OCI-LY1 (cell line): ENCODE measurements around the gene ACOT8.

Experiments
- H2AFZ ChIP-seq: fragments of 200-600 bp; sonication (generic), shearing (Covaris generic); 2 replicates; pipeline ENCODE4 v1.6.0; 2014; ENCODE audit warnings: antibody characterized with exemption, mild to moderate bottlenecking, low read length
- H3F3A ChIP-seq: fragments of 200-600 bp; sonication (generic), shearing (Covaris generic); 2 replicates; pipeline ENCODE4 v1.6.0; 2014; ENCODE audit warnings: mild to moderate bottlenecking, antibody characterized with exemption, low read length, moderate library complexity; ENCODE audit not compliant: insufficient read depth
- H3K27ac ChIP-seq: fragments of 200-600 bp; sonication (generic); 2 replicates; pipeline ENCODE4 v1.5.1; 2014; ENCODE audit warnings: low read length, mixed run types, mild to moderate bottlenecking, low read depth; ENCODE audit not compliant: poor library complexity, severe bottlenecking
- H3K27me3 ChIP-seq: fragments of 200-600 bp; sonication (generic); 2 replicates; pipeline ENCODE4 v1.6.0; 2014; ENCODE audit warnings: antibody characterized with exemption, mild to moderate bottlenecking, low read length, moderate library complexity; ENCODE audit not compliant: insufficient read depth
- H3K36me3 ChIP-seq: fragments of 200-600 bp; sonication (generic); 2 replicates; pipeline ENCODE4 v1.6.1; 2014; ENCODE audit warnings: mild to moderate bottlenecking, antibody characterized with exemption, low read length, moderate library complexity, mixed read lengths; ENCODE audit not compliant: insufficient read depth
- H3K4me1 ChIP-seq: fragments of 200-600 bp; sonication (generic); 2 replicates; pipeline ENCODE4 v1.5.1; 2014; ENCODE audit warnings: mild to moderate bottlenecking, low read length, moderate library complexity; ENCODE audit not compliant: insufficient read depth, severe bottlenecking
- H3K4me2 ChIP-seq: fragments of 200-600 bp; sonication (generic), shearing (Covaris generic); 2 replicates; pipeline ENCODE4 v1.6.1; 2014; ENCODE audit warnings: low read length
- H3K4me3 ChIP-seq: fragments of 200-600 bp; sonication (generic); 2 replicates; pipeline ENCODE4 v1.5.1; 2014; ENCODE audit warnings: low read length, low read depth, mild to moderate bottlenecking, mixed read lengths; ENCODE audit not compliant: poor library complexity, severe bottlenecking
- H3K79me2 ChIP-seq: fragments of 200-600 bp; shearing (Covaris generic); 2 replicates; pipeline ENCODE4 v1.6.1; 2016; ENCODE audit warnings: mixed run types, low read length, mixed read lengths; ENCODE audit not compliant: insufficient read depth
- H3K9ac ChIP-seq: fragments of 200-600 bp; sonication (generic), shearing (Covaris generic); 2 replicates; pipeline ENCODE4 v1.6.1; 2014; ENCODE audit warnings: mild to moderate bottlenecking, low read length, mixed read lengths
- H3K9me2 ChIP-seq: fragments of 200-600 bp; sonication (generic), shearing (Covaris generic); 2 replicates; pipeline ENCODE4 v1.6.1; 2014; ENCODE audit warnings: low read depth, mild to moderate bottlenecking, low read length, mixed read lengths
- H3K9me3 ChIP-seq: fragments of 200-600 bp; shearing (Covaris generic); 2 replicates; pipeline ENCODE4 v1.6.1; 2014; ENCODE audit warnings: low read length, mixed read lengths
- H4K20me1 ChIP-seq: fragments of 200-600 bp; sonication (generic), shearing (Covaris generic); 2 replicates; pipeline ENCODE4 v1.6.0; 2016; ENCODE audit warnings: mild to moderate bottlenecking, low read length; ENCODE audit not compliant: insufficient read depth
- CTCF ChIP-seq: fragments of 200-600 bp; sonication (generic), shearing (Covaris generic); IDR thresholded peaks from 2 replicates; pipeline ENCODE4 v1.5.1; 2017; ENCODE audit warnings: mild to moderate bottlenecking, antibody characterized with exemption, low read length, moderate library complexity, mixed read lengths
- EZH2 ChIP-seq: fragments of 200-600 bp; sonication (generic), shearing (Covaris generic); IDR thresholded peaks from 2 replicates; pipeline ENCODE4 v1.8.0; 2017; ENCODE audit warnings: borderline replicate concordance, mixed run types, mild to moderate bottlenecking, antibody characterized with exemption, low read length, moderate library complexity, mixed read lengths

Gene ACOT8

DNA sequence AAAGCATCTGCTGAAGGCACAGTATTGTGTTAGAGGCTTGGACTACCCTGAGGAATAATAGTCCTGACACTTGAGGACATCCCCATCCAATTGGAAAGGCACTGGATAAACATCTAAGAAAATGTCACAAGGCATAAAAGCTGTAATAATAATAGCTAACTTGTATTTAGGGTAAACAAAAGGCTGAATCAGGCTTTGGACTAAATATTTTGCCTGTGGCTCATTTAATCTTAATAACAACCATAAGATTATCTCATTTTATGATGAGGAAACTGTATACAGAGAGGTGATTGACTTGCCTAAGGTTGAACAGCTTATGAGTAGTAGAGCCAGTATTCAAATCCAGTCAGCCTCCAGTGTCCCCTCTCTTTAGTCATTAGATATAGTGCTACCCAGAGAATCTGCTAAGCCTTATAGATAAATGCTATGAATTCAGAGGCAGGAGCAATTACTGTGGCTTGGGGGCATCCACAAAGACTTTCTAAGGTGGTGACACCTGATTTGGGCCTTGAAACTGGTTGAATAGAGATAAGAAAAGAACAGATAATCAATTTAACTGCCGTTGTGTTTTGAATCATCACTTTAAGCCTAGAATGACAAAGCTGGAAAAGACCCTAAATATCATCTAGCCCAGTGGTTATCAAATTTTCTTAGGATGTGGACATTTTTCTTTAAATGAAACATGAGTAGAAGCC is 16.4 kb upstream of the ACOT8 start:
- Histone ChIP-seq H4K20me1 (no peaks in the 10 kb centered on the region), H3K27me3 (no peaks in the 10 kb centered on the region), H3F3A (no peaks in the 10 kb centered on the region), H3K79me2 (no peaks in the 10 kb centered on the region), H3K4me2 (no peak overlapping the region), H3K9me2 (no peaks in the 10 kb centered on the region), H3K9ac (no peak overlapping the region), H2AFZ (no peak overlapping the region), H3K4me3 (no peak overlapping the region), H3K9me3 (no peaks in the 10 kb centered on the region), H3K4me1 (no peaks in the 10 kb centered on the region), H3K27ac (no peak overlapping the region), H3K36me3 (peaks cover 23% of the 10 kb centered on the region; the same call in 1 of the 2 replicates)
- no peak for TF ChIP-seq EZH2
- no peak for TF ChIP-seq CTCF

DNA sequence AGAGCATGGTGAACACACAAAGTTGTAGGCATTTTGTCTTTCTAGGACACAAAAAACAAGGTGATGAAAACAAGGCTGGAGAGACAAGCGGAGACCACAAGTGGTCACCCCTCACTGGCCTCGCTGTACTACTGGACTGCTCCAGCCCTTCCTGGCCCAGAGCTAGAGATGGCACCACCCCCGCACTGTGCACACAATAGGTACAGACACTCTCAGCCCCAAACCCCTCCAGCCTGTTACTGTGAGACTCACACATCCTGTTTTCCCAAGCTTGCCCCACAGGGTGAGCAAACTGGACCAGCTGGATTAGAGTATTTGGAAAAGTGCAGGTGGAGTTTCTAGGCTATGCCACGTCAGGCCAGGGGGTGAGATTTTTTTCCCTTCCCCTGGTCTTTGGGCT is 15.4 kb upstream of the ACOT8 start:
- Histone ChIP-seq H3K9me3 (no peaks in the 10 kb centered on the region), H3K9me2 (no peaks in the 10 kb centered on the region), H3K4me1 (no peaks in the 10 kb centered on the region), H2AFZ (no peak overlapping the region), H3F3A (no peaks in the 10 kb centered on the region), H3K36me3 (peaks cover 14% of the 10 kb centered on the region; the same call in 1 of the 2 replicates), H3K4me3 (no peak overlapping the region), H4K20me1 (no peaks in the 10 kb centered on the region), H3K27me3 (no peaks in the 10 kb centered on the region), H3K4me2 (no peak overlapping the region), H3K27ac (no peak overlapping the region), H3K79me2 (no peaks in the 10 kb centered on the region), H3K9ac (no peak overlapping the region)
- TF ChIP-seq CTCF, result no peak
- no peak for TF ChIP-seq EZH2

DNA sequence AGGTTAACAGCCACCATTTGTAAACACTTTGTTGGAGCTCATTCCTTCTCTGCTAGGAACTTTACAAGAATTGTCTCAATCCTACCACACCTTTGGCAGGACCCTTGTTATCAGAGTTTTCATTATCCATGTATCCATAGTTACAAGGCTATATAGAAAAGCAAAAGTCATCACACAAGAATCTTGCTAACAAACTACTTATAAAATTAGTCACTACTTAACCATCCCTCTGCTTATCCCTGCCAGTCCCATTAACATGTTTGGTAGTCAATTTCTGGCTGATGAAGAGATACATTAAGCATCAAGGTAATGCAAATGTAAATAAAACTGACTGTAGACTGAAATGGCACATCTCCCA is 10.6 kb upstream of the ACOT8 start:
- H3K9me2 ChIP-seq, result no peaks in the 10 kb centered on the region
- no peak overlapping the region for H3K4me3 ChIP-seq
- H3K27me3 ChIP-seq, result no peaks in the 10 kb centered on the region
- no peaks in the 10 kb centered on the region for H3K79me2 ChIP-seq
- H3K36me3 ChIP-seq, result 0 out of 2 replicates have a peak, but pooled peaks cover 3% of the 10 kb centered on the region
- H2AFZ ChIP-seq, result no peak overlapping the region
- H3K4me1 ChIP-seq, result no peaks in the 10 kb centered on the region
- H4K20me1 ChIP-seq, result no peaks in the 10 kb centered on the region
- H3K9me3 ChIP-seq, result no peaks in the 10 kb centered on the region
- no peak overlapping the region for H3K4me2 ChIP-seq
- TF ChIP-seq CTCF, result no peak
- TF ChIP-seq EZH2, result no peak
- H3F3A ChIP-seq, result no peaks in the 10 kb centered on the region
- H3K27ac ChIP-seq, result no peak overlapping the region
- no peak overlapping the region for H3K9ac ChIP-seq
